Activated T-helper 17 cell treated with anti-CD3 and anti-CD28 coated beads, Interleukin-2, amount 50 U/mL, for 72 hours (primary cell): ENCODE results near the gene SLCO3A1. TPM values are rescaled to one million over a fixed set of nuclear protein-coding genes. Genes with fewer than 3 reads are reported as not detected.
A peak's percentile ranks its signal among the peaks of the same experiment; 100 is the strongest.

Source experiments
- ATAC-seq: fragments of 150-1000 bp; cut with Tn5 transposase; replicated peaks from 2 replicates; pipeline ENCODE4 v1.10.0; 2021; ENCODE audit warnings: mild to moderate bottlenecking, moderate library complexity
- H3K27ac Mint-ChIP-seq: one replicate; pipeline ENCODE4 v1.8.0; 2022; ENCODE audit warnings: mixed read lengths
- H3K27me3 Mint-ChIP-seq: one replicate; pipeline ENCODE4 v1.8.0; 2022; ENCODE audit warnings: mixed read lengths
- H3K36me3 Mint-ChIP-seq: one replicate; pipeline ENCODE4 v1.8.0; 2022; ENCODE audit warnings: low read depth, mild to moderate bottlenecking, mixed read lengths
- H3K4me1 Mint-ChIP-seq: one replicate; pipeline ENCODE4 v1.8.0; 2022; ENCODE audit warnings: mixed read lengths
- H3K4me3 Mint-ChIP-seq: one replicate; pipeline ENCODE4 v1.8.0; 2022; ENCODE audit warnings: mild to moderate bottlenecking, mixed read lengths
- H3K9me3 Mint-ChIP-seq: one replicate; pipeline ENCODE4 v1.8.0; 2022; ENCODE audit warnings: mixed read lengths
- total RNA-seq, 2 donors: library from RNA; stranded (reverse); gene quantifications; one replicate each; pipeline ENCODE4 v1.2.3, GENCODE V29; 2022

The SLCO3A1 gene
- total RNA-seq, 2 donors from 2014 or later: 7.0 to 11.0 TPM

GRCh38 chr15:91921188-91921842 is 67.8 kb downstream of the SLCO3A1 start:
- peak overlapping the region; percentile 18 for H3K4me3 Mint-ChIP-seq
- no peaks in the 10 kb centered on the region for H3K27me3 Mint-ChIP-seq
- no peaks in the 10 kb centered on the region for H3K9me3 Mint-ChIP-seq
- peaks cover 12% of the 10 kb centered on the region for H3K36me3 Mint-ChIP-seq
- H3K4me1 Mint-ChIP-seq: peaks cover 38% of the 10 kb centered on the region
- peak; percentile 65 for ATAC-seq
- H3K27ac Mint-ChIP-seq: peak overlapping the region; percentile 78

GRCh38 chr15:91921843-91922198 is 68.3 kb downstream of the SLCO3A1 start:
- Mint-ChIP-seq H3K4me3 (no peak overlapping the region), H3K4me1 (peaks cover 38% of the 10 kb centered on the region), H3K27ac (peak overlapping the region; percentile 78), H3K36me3 (peaks cover 7% of the 10 kb centered on the region), H3K27me3 (no peaks in the 10 kb centered on the region), H3K9me3 (no peaks in the 10 kb centered on the region)
- no peak for ATAC-seq

- no peaks in the 10 kb centered on the region for H3K9me3 Mint-ChIP-seq
- H3K27ac Mint-ChIP-seq: peak overlapping the region; percentile 78
- no peak overlapping the region for H3K4me3 Mint-ChIP-seq
- peaks cover 31% of the 10 kb centered on the region for H3K4me1 Mint-ChIP-seq
- no peaks in the 10 kb centered on the region for H3K36me3 Mint-ChIP-seq
- H3K27me3 Mint-ChIP-seq: no peaks in the 10 kb centered on the region
- ATAC-seq: no peak
Measured at GRCh38 chr15:91922646-91923547, 69.4 kb downstream of the SLCO3A1 start.

GRCh38 chr15:91924183-91924582 is 70.7 kb downstream of the SLCO3A1 start:
- Mint-ChIP-seq H3K27ac (peak overlapping the region; percentile 23), H3K36me3 (no peaks in the 10 kb centered on the region), H3K9me3 (no peaks in the 10 kb centered on the region), H3K4me1 (peaks cover 28% of the 10 kb centered on the region), H3K4me3 (no peak overlapping the region), H3K27me3 (no peaks in the 10 kb centered on the region)
- no peak for ATAC-seq

- H3K9me3 Mint-ChIP-seq: no peaks in the 10 kb centered on the region
- H3K4me3 Mint-ChIP-seq: no peak overlapping the region
- peak overlapping the region; percentile 23 for H3K27ac Mint-ChIP-seq
- ATAC-seq: no peak
- H3K27me3 Mint-ChIP-seq: no peaks in the 10 kb centered on the region
- peaks cover 33% of the 10 kb centered on the region for H3K4me1 Mint-ChIP-seq
- no peaks in the 10 kb centered on the region for H3K36me3 Mint-ChIP-seq
Measured at GRCh38 chr15:91924837-91925495, 71.5 kb downstream of the SLCO3A1 start.

- peak overlapping the region; percentile 23 for H3K27ac Mint-ChIP-seq
- no peak overlapping the region for H3K4me3 Mint-ChIP-seq
- H3K36me3 Mint-ChIP-seq: no peaks in the 10 kb centered on the region
- H3K9me3 Mint-ChIP-seq: no peaks in the 10 kb centered on the region
- H3K27me3 Mint-ChIP-seq: no peaks in the 10 kb centered on the region
- peaks cover 33% of the 10 kb centered on the region for H3K4me1 Mint-ChIP-seq
- no peak for ATAC-seq
Measured at GRCh38 chr15:91925794-91926193, 72.3 kb downstream of the SLCO3A1 start.

- peak overlapping the region; percentile 3 for H3K4me3 Mint-ChIP-seq
- H3K27ac Mint-ChIP-seq: peak overlapping the region; percentile 4
Measured at GRCh38 chr15:91926908-91927270, 73.4 kb downstream of the SLCO3A1 start.

GRCh38 chr15:91927585-91927984 is 74.1 kb downstream of the SLCO3A1 start:
- ATAC-seq: no peak
- Mint-ChIP-seq H3K9me3 (no peaks in the 10 kb centered on the region), H3K4me3 (no peak overlapping the region), H3K36me3 (no peaks in the 10 kb centered on the region), H3K27me3 (no peaks in the 10 kb centered on the region), H3K4me1 (peaks cover 22% of the 10 kb centered on the region), H3K27ac (peak overlapping the region; percentile 4)

More at GRCh38 chr15:91926908-91927270, 73.4 kb downstream of the SLCO3A1 start:
- Mint-ChIP-seq H3K36me3 (no peaks in the 10 kb centered on the region), H3K27me3 (no peaks in the 10 kb centered on the region), H3K9me3 (no peaks in the 10 kb centered on the region), H3K4me1 (peaks cover 27% of the 10 kb centered on the region)
- ATAC-seq: no peak

- ATAC-seq: no peak
- H3K9me3 Mint-ChIP-seq: no peaks in the 10 kb centered on the region
- H3K27me3 Mint-ChIP-seq: no peaks in the 10 kb centered on the region
- no peak overlapping the region for H3K27ac Mint-ChIP-seq
- no peak overlapping the region for H3K4me3 Mint-ChIP-seq
- peaks cover 22% of the 10 kb centered on the region for H3K4me1 Mint-ChIP-seq
- H3K36me3 Mint-ChIP-seq: no peaks in the 10 kb centered on the region
Measured at GRCh38 chr15:91928675-91929074, 75.2 kb downstream of the SLCO3A1 start.

- Mint-ChIP-seq H3K27ac (no peak overlapping the region), H3K4me1 (peaks cover 17% of the 10 kb centered on the region), H3K27me3 (no peaks in the 10 kb centered on the region), H3K36me3 (no peaks in the 10 kb centered on the region), H3K4me3 (no peak overlapping the region), H3K9me3 (no peaks in the 10 kb centered on the region)
- no peak for ATAC-seq
Measured at GRCh38 chr15:91929509-91929908, 76.0 kb downstream of the SLCO3A1 start.

GRCh38 chr15:91930092-91930491 is 76.6 kb downstream of the SLCO3A1 start:
- Mint-ChIP-seq H3K4me3 (no peak overlapping the region), H3K27me3 (no peaks in the 10 kb centered on the region), H3K36me3 (no peaks in the 10 kb centered on the region)

GRCh38 chr15:91936182-91936775 is 82.8 kb downstream of the SLCO3A1 start:
- H3K27me3 Mint-ChIP-seq: no peaks in the 10 kb centered on the region

More at GRCh38 chr15:91930092-91930491, 76.6 kb downstream of the SLCO3A1 start:
- Mint-ChIP-seq H3K9me3 (no peaks in the 10 kb centered on the region), H3K27ac (no peak overlapping the region), H3K4me1 (peaks cover 14% of the 10 kb centered on the region)
- ATAC-seq: no peak

GRCh38 chr15:91936927-91937326 is 83.4 kb downstream of the SLCO3A1 start:
- H3K4me1 Mint-ChIP-seq: peaks cover 34% of the 10 kb centered on the region
- H3K36me3 Mint-ChIP-seq: no peaks in the 10 kb centered on the region
- no peaks in the 10 kb centered on the region for H3K27me3 Mint-ChIP-seq
- no peak overlapping the region for H3K27ac Mint-ChIP-seq
- ATAC-seq: no peak
- no peak overlapping the region for H3K4me3 Mint-ChIP-seq
- H3K9me3 Mint-ChIP-seq: no peaks in the 10 kb centered on the region

More at GRCh38 chr15:91936182-91936775, 82.8 kb downstream of the SLCO3A1 start:
- H3K9me3 Mint-ChIP-seq: no peaks in the 10 kb centered on the region
- H3K27ac Mint-ChIP-seq: no peak overlapping the region
- H3K4me1 Mint-ChIP-seq: peaks cover 34% of the 10 kb centered on the region
- ATAC-seq: no peak
- H3K4me3 Mint-ChIP-seq: no peak overlapping the region
- no peaks in the 10 kb centered on the region for H3K36me3 Mint-ChIP-seq

GRCh38 chr15:91938136-91938535 is 84.6 kb downstream of the SLCO3A1 start:
- H3K27me3 Mint-ChIP-seq: no peaks in the 10 kb centered on the region
- H3K4me1 Mint-ChIP-seq: peaks cover 39% of the 10 kb centered on the region
- no peak overlapping the region for H3K4me3 Mint-ChIP-seq
- H3K9me3 Mint-ChIP-seq: no peaks in the 10 kb centered on the region
- H3K27ac Mint-ChIP-seq: peak overlapping the region; percentile 79
- no peak for ATAC-seq
- H3K36me3 Mint-ChIP-seq: no peaks in the 10 kb centered on the region
